Esophagus squamous epithelium (tissue), 5 donors: ENCODE results near the gene SLC39A7. TPM values are rescaled to one million over a fixed set of nuclear protein-coding genes. Genes with fewer than 3 reads are reported as not detected.

Experiments
- DNase-seq: peaks from one replicate; lab custom pipeline; 2025; lab: John Stamatoyannopoulos, UW
- H3K27ac ChIP-seq, 4 donors: fragments of 200-600 bp; sonication (generic); one replicate each; pipeline ENCODE4 v1.5.1; 2016 to 2019; ENCODE audit warnings: mild to moderate bottlenecking in 1 of 4
- H3K27me3 ChIP-seq, 4 donors: fragments of 200-600 bp; sonication (generic); 1 replicate in 3 of 4; 2 replicates in 1 of 4; pipeline versions ENCODE4 v1.5.1 to v1.6.0; 2017 to 2021; ENCODE audit warnings: antibody characterized with exemption in 1 of 4
- H3K36me3 ChIP-seq, 3 donors: fragments of 200-600 bp; sonication (generic); one replicate each; pipeline ENCODE4 v1.5.1; 2016 to 2019
- H3K4me1 ChIP-seq, 3 donors: fragments of 200-600 bp; sonication (generic); one replicate each; pipeline ENCODE4 v1.5.1; 2017 to 2019
- H3K4me3 ChIP-seq, 4 donors: fragments of 200-600 bp; sonication (generic); 1 replicate in 3 of 4; 2 replicates in 1 of 4; pipeline ENCODE4 v1.5.1; 2016 to 2019; ENCODE audit warnings: mild to moderate bottlenecking in 2 of 4, moderate library complexity in 1 of 4
- H3K9me3 ChIP-seq, 3 donors: fragments of 200-600 bp; sonication (generic); one replicate each; pipeline ENCODE4 v1.5.1; 2016 to 2019
- CTCF ChIP-seq, 6 experiments: fragments of 450-650 bp in 4 of 6; fragments of 200-600 bp in 2 of 6; sonication (generic) in 2 of 6; IDR thresholded peaks; one replicate each; pipeline ENCODE4 v1.5.1; 2016 to 2019; ENCODE audit warnings: antibody characterized with exemption in 6 of 6, mild to moderate bottlenecking in 4 of 6, moderate library complexity in 4 of 6
- POLR2A ChIP-seq, 4 donors: fragments of 450-650 bp; IDR thresholded peaks; one replicate each; pipeline ENCODE4 v1.6.1; 2017; ENCODE audit warnings: antibody characterized with exemption in 4 of 4, mild to moderate bottlenecking in 4 of 4, moderate library complexity in 3 of 4
- WGBS, 2 donors: methylation state at CpG; one replicate each; pipeline ENCODE4 v1.1.5; 2018; 5-methylcytosine and 5-hydroxymethylcytosine counted together
- intact Hi-C: fragments of 100-400 bp; cut with DNase I; formaldehyde crosslinking; loops from one replicate; pipeline ENCODE4 v1.15.0; 2022
- total RNA-seq, 4 donors: library from RNA; depleted of rRNA; stranded (reverse); fragments of >200 nt; gene quantifications; one replicate each; pipeline ENCODE4 v1.1.0, GENCODE V29; 2016
- donor health status: DM: yes; HTN: yes; CAD: no.

The SLC39A7 gene
- total RNA-seq, 4 donors from 2014 or later: 43.1 to 72.4 (median 62.4) TPM

GRCh38 chr6:33209856-33210255 is 9.2 kb downstream of the SLC39A7 start:
- H3K4me3 ChIP-seq: no peak overlapping the region
- H3K4me1 ChIP-seq: peaks cover 29 to 69% (median 37%) of the 10 kb centered on the region in 3 donors
- TF ChIP-seq CTCF (IDR thresholded peaks at IDR 0.05) (no peak), POLR2A (IDR thresholded peaks at IDR 0.05) (no peak)
- DNase-seq: no peak
- H3K36me3 ChIP-seq: peaks cover 0 to 31% (median 4%) of the 10 kb centered on the region in 3 donors
- H3K27me3 ChIP-seq: peaks cover 0 to 9% (median 0%) of the 10 kb centered on the region in 4 donors
- H3K9me3 ChIP-seq: no peaks in the 10 kb centered on the region
- 93 to 100% methylated on average over 1 to 8 of the region's 10 CpGs for WGBS, 2 donors
- no peak overlapping the region for H3K27ac ChIP-seq
- intact Hi-C loops: no loop called here

- Histone ChIP-seq H3K9me3 (no peaks in the 10 kb centered on the region), H3K36me3 (peaks cover 0 to 31% (median 4%) of the 10 kb centered on the region in 3 donors), H3K4me3 (no peak overlapping the region), H3K27me3 (peaks cover 0 to 9% (median 0%) of the 10 kb centered on the region in 4 donors), H3K27ac (no peak overlapping the region), H3K4me1 (peaks cover 24 to 56% (median 29%) of the 10 kb centered on the region in 3 donors)
- WGBS, 2 donors: 68 to 80% methylated on average over 3 to 7 of the region's 17 CpGs
- intact Hi-C loops: no loop called here
- TF ChIP-seq CTCF (IDR thresholded peaks at IDR 0.05) (no peak), POLR2A (IDR thresholded peaks at IDR 0.05) (no peak)
- DNase-seq: no peak
Observed at GRCh38 chr6:33211136-33211535, 10.5 kb downstream of the SLC39A7 start.

GRCh38 chr6:33211666-33212422 is 11.2 kb downstream of the SLC39A7 start:
- Histone ChIP-seq H3K4me1 (peaks cover 22 to 49% (median 29%) of the 10 kb centered on the region in 3 donors), H3K27me3 (peaks cover 0 to 9% (median 0%) of the 10 kb centered on the region in 4 donors), H3K4me3 (no peak overlapping the region), H3K36me3 (peaks cover 0 to 31% (median 4%) of the 10 kb centered on the region in 3 donors), H3K9me3 (no peaks in the 10 kb centered on the region), H3K27ac (no peak overlapping the region)
- no peak for DNase-seq
- WGBS, 2 donors: 76 to 90% methylated on average over 10 to 12 of the region's 18 CpGs
- TF ChIP-seq POLR2A (IDR thresholded peaks at IDR 0.05) (no peak), CTCF (IDR thresholded peaks at IDR 0.05) (no peak)
- intact Hi-C loops: no loop called here

GRCh38 chr6:33212857-33213165 is 12.1 kb downstream of the SLC39A7 start:
- DNase-seq: no peak

More at GRCh38 chr6:33212857-33213165, 12.1 kb downstream of the SLC39A7 start:
- no peak for TF ChIP-seq POLR2A (IDR thresholded peaks at IDR 0.05)
- no peak for TF ChIP-seq CTCF (IDR thresholded peaks at IDR 0.05)
- intact Hi-C loops: no loop called here
- Histone ChIP-seq H3K4me1 (peaks cover 14 to 39% (median 22%) of the 10 kb centered on the region in 3 donors), H3K36me3 (peaks cover 0 to 31% (median 4%) of the 10 kb centered on the region in 3 donors), H3K27me3 (peaks cover 0 to 9% (median 0%) of the 10 kb centered on the region in 4 donors), H3K27ac (peak overlapping the region in 1 of 4 donors; percentile 39), H3K9me3 (no peaks in the 10 kb centered on the region), H3K4me3 (peak overlapping the region; percentile 6 to 65 (median 41))
- 3 to 16% methylated on average over 6 of the region's 6 CpGs for WGBS, 2 donors
